ENCODE results near the gene LTBP1. TPM values are rescaled to one million over a fixed set of nuclear protein-coding genes. Genes with fewer than 3 reads are reported as not detected.

The LTBP1 gene
- total RNA-seq, 1 experiment from 2014 or later = 13.9 TPM

- TF ChIP-seq, protein P1, sequence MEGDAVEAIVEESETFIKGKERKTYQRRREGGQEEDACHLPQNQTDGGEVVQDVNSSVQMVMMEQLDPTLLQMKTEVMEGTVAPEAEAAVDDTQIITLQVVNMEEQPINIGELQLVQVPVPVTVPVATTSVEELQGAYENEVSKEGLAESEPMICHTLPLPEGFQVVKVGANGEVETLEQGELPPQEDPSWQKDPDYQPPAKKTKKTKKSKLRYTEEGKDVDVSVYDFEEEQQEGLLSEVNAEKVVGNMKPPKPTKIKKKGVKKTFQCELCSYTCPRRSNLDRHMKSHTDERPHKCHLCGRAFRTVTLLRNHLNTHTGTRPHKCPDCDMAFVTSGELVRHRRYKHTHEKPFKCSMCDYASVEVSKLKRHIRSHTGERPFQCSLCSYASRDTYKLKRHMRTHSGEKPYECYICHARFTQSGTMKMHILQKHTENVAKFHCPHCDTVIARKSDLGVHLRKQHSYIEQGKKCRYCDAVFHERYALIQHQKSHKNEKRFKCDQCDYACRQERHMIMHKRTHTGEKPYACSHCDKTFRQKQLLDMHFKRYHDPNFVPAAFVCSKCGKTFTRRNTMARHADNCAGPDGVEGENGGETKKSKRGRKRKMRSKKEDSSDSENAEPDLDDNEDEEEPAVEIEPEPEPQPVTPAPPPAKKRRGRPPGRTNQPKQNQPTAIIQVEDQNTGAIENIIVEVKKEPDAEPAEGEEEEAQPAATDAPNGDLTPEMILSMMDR (IDR thresholded peaks at IDR 0.05; ENCODE audit: unreplicated experiment) = no peak
- Mint-ChIP-seq H3K4me1 (ENCODE audit: low read depth, unreplicated experiment) (peaks cover 17% of the 10 kb centered on the region), H3K27me3 (ENCODE audit: unreplicated experiment) (no peaks in the 10 kb centered on the region), H3K36me3 (ENCODE audit: insufficient read depth, unreplicated experiment) (no peaks in the 10 kb centered on the region), H3K27ac (ENCODE audit: unreplicated experiment) (no peak overlapping the region), H3K4me3 (ENCODE audit: low read depth, unreplicated experiment) (no peak overlapping the region), H3K9me3 (ENCODE audit: low read depth, unreplicated experiment) (peaks cover 3% of the 10 kb centered on the region)
- BruUV-seq (replicated peaks) = no TSS peak
- CTCF ChIA-PET = no interaction called here
- intact Hi-C loops (cut with micrococcal nuclease; ENCODE audit: unreplicated experiment) = no loop called here
- no peak for DNase-seq
Observed at GRCh38 chr2:33219114-33219513, 272.4 kb downstream of the LTBP1 start.

- Mint-ChIP-seq H3K4me3 (ENCODE audit: low read depth, unreplicated experiment) (no peak overlapping the region), H3K27me3 (ENCODE audit: unreplicated experiment) (no peaks in the 10 kb centered on the region), H3K27ac (ENCODE audit: unreplicated experiment) (no peak overlapping the region), H3K9me3 (ENCODE audit: low read depth, unreplicated experiment) (no peaks in the 10 kb centered on the region), H3K36me3 (ENCODE audit: insufficient read depth, unreplicated experiment) (no peaks in the 10 kb centered on the region), H3K4me1 (ENCODE audit: low read depth, unreplicated experiment) (peaks cover 10% of the 10 kb centered on the region)
- TF ChIP-seq, protein P1 (IDR thresholded peaks at IDR 0.05; ENCODE audit: unreplicated experiment) = no peak
- DNase-seq = no peak
- intact Hi-C loops (cut with micrococcal nuclease; ENCODE audit: unreplicated experiment) = no loop called here
- no TSS peak for BruUV-seq (replicated peaks)
- CTCF ChIA-PET = no interaction called here
Observed at GRCh38 chr2:33219850-33220275, 273.1 kb downstream of the LTBP1 start.

- Mint-ChIP-seq H3K9me3 (ENCODE audit: low read depth, unreplicated experiment) (no peaks in the 10 kb centered on the region), H3K27me3 (ENCODE audit: unreplicated experiment) (no peaks in the 10 kb centered on the region), H3K36me3 (ENCODE audit: insufficient read depth, unreplicated experiment) (no peaks in the 10 kb centered on the region), H3K27ac (ENCODE audit: unreplicated experiment) (no peak overlapping the region), H3K4me1 (ENCODE audit: low read depth, unreplicated experiment) (peaks cover 10% of the 10 kb centered on the region), H3K4me3 (ENCODE audit: low read depth, unreplicated experiment) (no peak overlapping the region)
- intact Hi-C loops (cut with micrococcal nuclease; ENCODE audit: unreplicated experiment) = no loop called here
- CTCF ChIA-PET = interaction anchor here (0.7 kb wide), 1 partner anchor 11 kb away, joined by 3 read pairs; no protein-coding TSS in a partner anchor
- no peak for DNase-seq
- TF ChIP-seq, protein P1 (IDR thresholded peaks at IDR 0.05; ENCODE audit: unreplicated experiment) = no peak
- BruUV-seq (replicated peaks) = no TSS peak
Observed at GRCh38 chr2:33220533-33220932, 273.8 kb downstream of the LTBP1 start.

- no peak overlapping the region for H3K27ac Mint-ChIP-seq (ENCODE audit: unreplicated experiment)
Observed at GRCh38 chr2:33221046-33221784, 274.5 kb downstream of the LTBP1 start.

More at GRCh38 chr2:33221046-33221784, 274.5 kb downstream of the LTBP1 start:
- H3K36me3 Mint-ChIP-seq (ENCODE audit: insufficient read depth, unreplicated experiment) = no peaks in the 10 kb centered on the region
- CTCF ChIA-PET = no interaction called here
- intact Hi-C loops (cut with micrococcal nuclease; ENCODE audit: unreplicated experiment) = no loop called here
- no peaks in the 10 kb centered on the region for H3K27me3 Mint-ChIP-seq (ENCODE audit: unreplicated experiment)
- no peaks in the 10 kb centered on the region for H3K9me3 Mint-ChIP-seq (ENCODE audit: low read depth, unreplicated experiment)
- TF ChIP-seq, protein P1 (IDR thresholded peaks at IDR 0.05; ENCODE audit: unreplicated experiment) = no peak
- H3K4me3 Mint-ChIP-seq (ENCODE audit: low read depth, unreplicated experiment) = no peak overlapping the region
- no peak for DNase-seq
- BruUV-seq (replicated peaks) = no TSS peak
- peaks cover 10% of the 10 kb centered on the region for H3K4me1 Mint-ChIP-seq (ENCODE audit: low read depth, unreplicated experiment)

Data from Calu3 (cell line).